ELR (cell line): Measurements from ENCODE around the gene MASP1.
A peak's percentile ranks its signal among the peaks of the same experiment; 100 is the strongest.

Source experiments
- DNase-seq: peaks from one replicate; pipeline ENCODE4 v3.0.0-alpha.2; 2015; ENCODE audit warnings: low read depth

MASP1 gene

DNA sequence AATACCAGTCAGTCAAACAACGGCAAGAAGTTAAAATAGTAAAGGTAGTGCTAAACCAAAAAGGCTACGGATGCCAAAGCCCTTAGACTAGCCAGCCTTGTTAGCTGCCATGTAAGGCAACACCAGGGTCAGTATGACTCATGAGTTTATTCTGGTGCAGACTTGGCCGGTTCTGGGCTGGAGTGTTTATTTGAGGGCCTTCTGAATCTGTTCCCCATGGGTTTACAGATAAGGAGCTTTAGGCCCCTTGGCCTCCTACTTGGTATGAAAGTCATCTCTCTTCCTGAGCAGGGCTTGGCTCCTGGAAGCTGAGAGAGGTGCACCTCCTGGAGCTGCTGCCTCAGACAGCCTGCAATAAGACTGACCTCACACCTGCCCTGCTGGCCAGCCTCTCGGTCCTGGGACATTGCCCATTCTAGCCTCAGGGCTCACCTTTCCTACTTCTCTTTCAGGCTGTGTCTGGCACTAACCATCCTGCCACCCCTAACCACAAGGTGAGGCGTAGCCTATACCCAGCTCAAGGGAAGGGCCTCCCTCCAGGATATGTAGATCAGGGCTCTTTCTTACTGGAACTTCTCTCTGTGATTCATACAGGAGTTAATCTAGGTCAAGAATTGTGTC lies 104.6 kb downstream of the MASP1 start:
- DNase-seq, result peak; percentile 69

- no peak for DNase-seq
Observed at GRCh38 chr3:187186375-187186774, 105.2 kb downstream of the MASP1 start.

DNA sequence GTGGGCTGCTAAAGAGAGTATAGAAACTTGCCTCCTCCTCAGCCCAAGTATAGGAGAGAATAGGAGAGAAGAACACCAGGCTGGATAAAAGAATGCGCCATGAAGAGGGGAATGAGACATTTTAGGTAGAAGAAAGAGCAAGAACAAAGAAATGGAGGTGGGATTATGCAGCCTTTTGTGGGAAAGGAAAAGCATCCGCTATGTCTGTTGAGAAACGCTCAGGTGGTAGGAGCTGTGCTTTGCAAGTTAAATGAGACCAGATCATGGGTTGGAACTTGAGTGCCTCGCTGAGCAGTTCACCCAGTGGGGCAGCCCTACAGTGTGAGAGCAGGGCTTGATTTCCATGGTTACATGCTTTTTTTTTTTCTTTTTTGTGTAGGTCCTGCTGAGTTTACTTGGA lies 105.8 kb downstream of the MASP1 start:
- no peak for DNase-seq
